GM21825 (cell line): ENCODE measurements around the gene CMTM5.

Experiments used
- ATAC-seq: cut with Tn5 transposase; IDR thresholded peaks from one replicate; pipeline ENCODE4 v1.9.1; 2021; ENCODE audit warnings: mild to moderate bottlenecking, moderate library complexity; ENCODE audit not compliant: unreplicated experiment

Gene CMTM5

GRCh38 chr14:23376482-23377197 is at the start of gene CMTM5:
CMTM5 (plus strand) TSS chr14:23377046; CDS start chr14:23377252, 206 bp downstream.
- no peak for ATAC-seq

DNA sequence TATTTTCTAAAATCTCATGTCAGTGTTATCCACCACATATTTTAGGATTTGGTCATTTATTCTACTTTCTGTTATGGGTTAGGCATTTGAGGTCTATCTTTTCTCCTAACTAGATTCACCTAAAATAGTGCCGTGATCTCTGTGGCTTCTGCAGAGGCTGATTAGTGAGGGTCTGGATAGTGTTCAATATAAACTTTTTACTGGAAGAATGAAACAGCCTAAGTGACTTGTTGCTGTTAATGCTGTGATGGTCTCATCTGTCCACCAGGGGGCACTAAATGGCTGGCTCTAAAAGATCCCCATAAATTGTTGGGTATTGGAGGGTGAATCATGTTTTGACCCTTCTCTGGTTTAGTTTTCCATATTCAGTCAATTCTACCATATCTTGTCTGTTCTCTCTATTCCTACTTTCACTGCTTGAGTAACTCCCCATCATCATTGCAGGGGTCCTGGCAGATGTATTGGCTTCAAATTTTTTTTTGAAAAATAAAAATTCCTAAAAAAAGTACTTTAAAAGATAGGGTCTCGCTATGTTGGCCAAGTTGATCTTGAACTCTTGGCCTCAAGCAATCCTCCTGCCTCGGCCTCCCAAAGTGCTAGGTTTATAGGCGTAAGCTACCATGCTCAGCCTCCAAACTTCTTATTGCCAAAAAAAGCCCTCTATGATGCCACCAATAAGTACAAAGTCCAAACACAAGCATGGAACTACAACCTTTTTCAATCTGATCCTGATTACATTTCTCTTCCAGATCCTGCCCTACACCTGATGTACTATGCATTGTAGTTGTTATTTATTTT is 48.7 kb upstream of the CMTM5 start:
- no peak for ATAC-seq

DNA sequence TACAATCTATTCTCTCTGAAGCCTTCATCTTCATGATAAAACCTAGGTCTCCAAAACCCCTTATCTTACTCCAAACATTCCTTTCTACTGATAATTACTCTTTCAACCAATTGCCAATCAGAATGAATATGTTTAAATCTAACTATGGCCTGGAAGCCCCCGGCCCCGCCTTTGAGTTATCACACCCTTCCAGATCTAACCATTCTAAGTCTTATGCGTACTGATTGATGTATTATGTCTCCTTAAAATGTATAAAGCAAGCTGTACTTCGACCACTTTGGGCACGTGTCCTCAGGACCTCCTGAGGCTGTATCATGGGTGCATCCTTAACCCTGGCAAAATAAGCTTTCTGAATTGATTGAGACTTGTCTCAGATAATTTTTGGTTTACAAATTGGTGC is 41.2 kb upstream of the CMTM5 start:
- no peak for ATAC-seq

DNA sequence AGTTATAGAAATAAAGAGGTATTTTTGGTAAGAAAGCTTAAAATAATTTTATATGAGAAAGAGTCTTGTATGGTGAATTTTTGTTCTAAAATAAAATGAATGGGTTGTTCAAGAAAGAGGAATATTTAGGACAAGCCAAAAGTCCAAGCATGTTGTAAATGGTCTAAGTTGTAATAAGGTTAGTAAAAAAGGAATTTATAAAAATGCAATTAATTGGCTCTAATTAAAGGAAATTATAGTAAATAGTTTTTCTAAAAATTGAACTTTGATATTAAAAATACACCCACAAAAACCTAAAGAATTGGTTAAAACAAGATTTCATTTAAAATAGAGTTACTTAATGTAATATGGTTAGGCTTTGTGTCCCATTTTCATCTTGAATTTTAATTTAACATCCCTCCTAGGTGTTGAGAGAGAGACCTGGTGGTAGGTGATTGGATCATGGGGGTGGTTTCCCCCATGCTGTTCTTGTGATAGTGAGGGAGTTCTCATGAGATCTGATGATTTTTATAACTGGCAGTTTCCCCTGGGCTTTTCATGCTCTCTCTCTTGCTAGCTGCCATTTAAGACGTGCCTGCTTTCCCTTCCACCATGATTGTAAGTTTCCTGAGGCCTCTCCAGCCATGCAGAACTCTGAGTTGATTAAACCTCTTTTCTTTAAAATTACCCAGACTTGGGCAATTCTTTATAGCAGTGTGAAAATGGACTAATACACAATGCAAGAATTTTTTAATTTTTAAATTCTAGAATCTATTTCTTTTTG is 37.2 kb upstream of the CMTM5 start:
- ATAC-seq = no peak

DNA sequence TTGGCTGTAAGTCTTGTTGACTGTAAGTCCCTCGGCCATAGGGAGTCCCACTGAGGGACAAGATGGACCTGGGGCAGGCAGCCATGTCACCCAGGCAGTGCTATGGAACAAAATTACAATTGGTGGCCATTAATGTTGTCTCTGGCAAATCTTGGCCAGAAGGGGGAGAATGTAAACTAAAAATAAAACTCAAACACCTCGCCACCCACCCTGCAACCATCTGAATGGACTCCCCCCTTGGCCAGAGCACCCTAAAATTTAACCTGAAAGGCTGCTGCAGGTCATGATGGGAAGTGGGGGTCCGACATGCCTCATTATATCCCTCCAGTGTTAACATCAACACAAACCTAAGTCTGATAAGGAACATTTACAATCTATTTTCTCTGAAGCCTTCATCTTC is 32.4 kb upstream of the CMTM5 start:
- ATAC-seq = no peak

DNA sequence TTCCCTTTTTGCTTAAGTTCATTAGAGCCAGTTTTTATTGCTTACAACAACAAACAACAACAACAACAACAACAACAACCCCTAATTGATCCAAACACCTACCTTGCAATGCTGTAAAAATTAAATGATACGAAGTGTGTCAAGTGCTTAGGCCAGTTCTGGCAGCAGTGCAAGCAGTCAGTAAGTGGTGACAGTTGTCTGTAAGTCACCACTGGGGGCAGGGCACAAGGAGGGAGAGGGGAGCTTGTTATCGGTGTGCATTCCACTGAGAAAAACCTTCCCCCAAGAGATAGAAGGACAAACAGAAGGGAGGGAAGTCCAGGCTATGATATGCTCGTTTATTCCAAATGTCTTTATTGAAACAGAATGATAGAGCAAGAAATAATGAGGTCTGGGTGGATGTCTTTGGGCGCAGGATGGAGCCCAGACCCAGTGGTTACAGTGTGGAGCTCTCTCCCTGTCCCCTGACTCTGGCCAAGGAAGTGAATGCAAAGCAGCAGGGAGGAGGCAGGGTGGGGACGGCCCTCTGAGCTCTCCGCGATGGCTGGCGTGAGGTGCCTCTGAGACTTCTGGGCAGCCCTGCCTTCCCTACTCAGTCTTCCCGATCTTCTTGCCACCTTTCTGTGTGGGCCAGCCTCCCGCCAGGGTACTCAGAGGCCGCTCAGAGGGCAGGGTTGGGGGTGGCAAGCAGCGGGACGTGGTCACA is 30.7 kb upstream of the CMTM5 start:
- no peak for ATAC-seq

DNA sequence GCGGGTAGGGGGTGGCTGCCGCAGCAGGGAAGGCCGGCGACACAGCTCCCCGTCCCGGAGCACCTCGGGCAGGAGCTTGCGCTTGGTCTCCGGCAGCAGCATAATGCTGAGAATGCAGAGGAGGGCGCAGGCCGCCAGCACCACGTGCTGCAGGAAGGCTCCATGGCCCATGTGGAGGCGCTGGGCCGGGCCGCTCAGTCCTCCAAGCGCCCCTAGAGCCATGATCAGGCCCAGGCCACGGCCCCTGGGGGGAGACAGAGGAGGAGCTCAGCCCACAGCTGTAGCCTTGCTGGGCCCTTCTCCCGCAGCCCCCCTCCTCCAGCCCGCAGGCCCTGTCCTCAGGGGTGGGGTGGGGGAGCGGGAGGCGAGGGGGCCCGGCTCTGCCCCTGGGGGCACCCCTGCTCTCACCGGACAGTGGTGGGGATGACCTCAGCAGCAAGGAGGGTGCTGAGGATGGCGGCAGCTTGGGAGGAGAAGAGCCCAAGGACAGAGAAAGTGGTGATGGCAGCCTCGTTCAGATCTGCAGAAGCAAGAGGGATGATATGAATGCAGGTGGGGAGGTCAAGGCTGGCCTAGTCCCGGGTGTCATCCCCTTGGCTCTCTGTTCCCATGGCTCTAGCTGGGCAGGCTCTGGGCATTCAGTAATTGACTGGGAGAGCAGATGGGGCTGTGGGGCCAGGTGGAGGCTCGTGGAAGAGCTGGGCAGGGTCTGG is 30.0 kb upstream of the CMTM5 start:
- ATAC-seq = no peak

DNA sequence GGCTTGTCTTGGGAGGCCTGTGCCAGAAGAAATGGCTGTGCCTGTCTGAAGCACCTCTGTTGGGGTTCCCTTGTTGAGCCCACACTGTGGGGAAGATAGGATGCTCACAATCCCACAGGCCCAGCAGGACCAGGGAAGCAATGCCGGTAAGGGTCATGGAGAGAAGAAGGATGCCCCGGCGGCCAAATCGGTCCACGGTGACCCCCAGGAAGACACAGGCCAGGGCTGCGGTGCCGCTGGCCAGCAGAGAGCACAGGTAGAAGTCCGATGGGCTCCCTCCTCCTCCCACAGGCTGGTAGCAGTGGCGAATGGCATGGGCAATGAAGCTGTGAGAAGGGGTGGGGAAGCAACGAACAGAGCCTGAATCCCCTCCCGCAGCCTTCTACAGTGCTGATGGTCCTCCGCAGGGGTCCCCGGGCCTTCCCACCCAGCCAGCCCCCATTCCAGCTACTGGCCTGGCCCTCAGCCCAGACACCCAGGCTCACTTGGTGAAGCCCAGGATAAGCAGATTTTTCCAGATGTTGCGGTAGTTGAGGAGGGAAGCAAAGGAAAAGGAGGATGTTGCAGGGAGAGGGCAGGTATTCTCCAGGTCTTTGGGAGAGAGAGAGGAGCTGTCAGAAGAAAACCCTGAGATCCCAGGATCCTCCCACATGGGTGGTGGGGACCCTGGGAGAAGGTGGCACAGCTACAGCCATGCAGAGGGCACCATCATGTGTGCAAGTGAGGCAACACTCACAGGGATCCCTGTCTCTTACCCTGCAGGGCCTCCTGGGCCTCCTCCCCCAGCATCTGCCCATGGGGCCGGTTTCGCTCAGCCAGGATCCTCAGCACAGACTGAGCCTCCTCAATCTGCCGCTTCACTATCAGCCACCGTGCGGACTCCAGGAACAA is 29.2 kb upstream of the CMTM5 start:
- ATAC-seq = no peak

GRCh38 chr14:23348297-23348655 is 28.6 kb upstream of the CMTM5 start:
- ATAC-seq = no peak

- no peak for ATAC-seq
These were observed 27.5 kb upstream of the CMTM5 start for GRCh38 chr14:23349156-23349845.

DNA sequence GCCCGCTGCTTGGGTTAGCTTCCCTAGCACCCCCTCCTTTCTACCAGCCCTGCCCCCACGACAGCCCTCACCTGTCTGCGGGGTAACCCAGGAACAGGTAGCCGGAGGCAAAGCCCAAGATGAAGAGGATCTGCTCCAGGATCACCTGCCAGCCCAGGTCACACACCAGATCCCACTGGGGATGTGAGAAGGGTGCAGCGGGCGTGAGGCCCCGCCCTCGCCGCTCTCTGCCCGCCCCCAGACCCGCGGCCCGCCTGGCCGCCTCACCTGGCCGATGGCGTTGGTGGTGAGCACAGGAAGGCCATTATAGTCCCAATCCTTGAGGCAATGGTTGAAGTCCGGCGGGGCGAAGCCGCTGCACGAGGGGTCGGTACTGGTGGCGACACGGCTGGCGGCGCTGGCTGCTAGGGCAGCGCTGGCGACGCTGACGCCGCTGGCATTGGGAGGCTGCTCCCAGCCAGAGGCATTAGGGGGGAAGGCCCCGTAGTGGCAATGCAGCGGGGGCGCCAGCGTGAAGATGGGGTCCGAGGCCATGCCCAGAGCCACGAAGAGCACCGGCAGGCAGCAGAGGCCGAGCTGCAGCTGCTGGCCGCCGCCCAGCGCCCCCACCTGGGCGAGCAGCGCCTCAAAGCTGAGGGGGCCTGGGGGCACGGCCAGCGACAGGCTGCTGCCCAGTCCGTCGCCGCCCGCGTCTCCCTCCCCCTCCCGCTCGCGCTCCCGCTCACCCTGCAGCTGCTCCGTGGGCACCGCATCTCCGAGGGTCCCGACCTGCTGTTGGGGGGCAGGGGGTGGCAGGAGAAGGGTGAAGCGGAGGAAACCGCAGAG is 25.0 kb upstream of the CMTM5 start:
- no peak for ATAC-seq

DNA sequence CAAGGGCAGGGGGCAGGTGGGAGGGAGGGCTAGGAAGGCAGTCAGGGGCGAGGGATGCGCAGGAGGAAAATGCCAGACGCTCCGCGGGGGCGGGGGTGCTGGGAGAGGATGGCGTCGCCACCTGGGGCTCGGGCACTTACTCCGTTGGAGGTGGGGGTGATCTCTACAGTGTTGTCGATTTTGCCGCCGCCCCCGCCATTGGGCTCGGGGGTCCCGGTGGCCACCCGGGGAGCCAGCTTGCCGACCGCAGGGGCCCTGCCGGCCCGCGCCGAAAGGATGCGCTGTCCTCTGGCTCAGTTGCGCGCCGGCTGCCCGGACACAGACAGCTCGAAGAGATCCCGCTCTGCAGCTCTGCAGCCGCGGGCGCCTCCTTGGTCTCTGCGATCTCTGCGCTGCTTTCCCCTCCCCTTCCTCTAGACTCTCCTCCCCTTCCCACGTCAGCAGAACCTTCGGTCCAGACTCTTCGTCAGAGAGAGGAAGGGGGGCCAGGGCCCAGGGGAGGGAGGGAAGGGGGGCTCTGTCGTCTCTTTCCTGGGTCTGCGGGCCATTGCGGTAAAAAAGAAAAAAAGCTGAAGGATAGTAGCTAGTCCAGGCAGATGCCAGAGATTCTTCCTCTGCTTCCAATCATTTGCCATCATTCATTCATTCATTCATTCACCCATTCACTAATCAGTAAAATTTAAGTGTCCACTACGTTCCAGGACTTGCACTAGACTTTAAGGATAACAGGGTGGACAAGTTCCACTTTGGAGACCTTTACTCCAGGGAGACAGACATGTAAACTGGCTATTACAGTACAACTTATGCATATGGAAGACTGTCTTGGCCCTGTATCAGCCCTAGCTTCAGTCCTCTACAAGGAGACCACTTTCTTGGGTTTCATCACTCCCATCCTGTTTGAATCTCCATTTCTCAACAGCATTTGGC is 24.1 kb upstream of the CMTM5 start, which contains the start of gene SLC22A17:
Gene SLC22A17, minus strand, starts transcription at position 382 of the 927 bp plus-strand sequence.
- no peak for ATAC-seq

GRCh38 chr14:23353433-23353780 is 23.4 kb upstream of the CMTM5 start:
- no peak for ATAC-seq

GRCh38 chr14:23354990-23355389 is 21.9 kb upstream of the CMTM5 start:
- ATAC-seq = no peak

DNA sequence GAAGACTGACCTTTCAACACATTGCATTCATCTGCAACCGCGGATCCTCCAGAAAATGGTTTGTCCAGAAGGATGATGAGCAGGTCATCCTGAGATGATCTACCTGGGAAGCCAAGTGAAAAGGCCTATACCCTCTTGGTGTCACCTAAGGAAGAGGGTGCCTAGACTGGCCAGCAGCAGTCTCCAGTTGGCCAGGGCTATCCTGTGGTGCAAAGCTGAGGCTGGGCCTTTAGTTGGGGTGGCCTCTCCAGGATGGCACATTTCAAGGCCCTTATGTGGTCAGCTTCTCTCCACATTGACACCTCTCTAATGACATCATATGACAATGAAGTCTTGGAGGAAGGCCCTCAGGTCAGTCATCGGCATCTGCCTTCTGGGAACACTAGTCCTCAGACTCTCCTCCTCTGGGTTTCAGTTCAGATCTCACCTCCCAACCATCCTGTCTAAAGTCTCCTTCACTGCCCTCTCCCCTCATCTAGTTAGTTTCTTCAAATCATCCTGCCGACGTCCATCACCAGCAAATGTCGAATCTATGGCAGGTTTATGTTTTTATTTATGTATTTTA is 20.9 kb upstream of the CMTM5 start:
- ATAC-seq = no peak

DNA sequence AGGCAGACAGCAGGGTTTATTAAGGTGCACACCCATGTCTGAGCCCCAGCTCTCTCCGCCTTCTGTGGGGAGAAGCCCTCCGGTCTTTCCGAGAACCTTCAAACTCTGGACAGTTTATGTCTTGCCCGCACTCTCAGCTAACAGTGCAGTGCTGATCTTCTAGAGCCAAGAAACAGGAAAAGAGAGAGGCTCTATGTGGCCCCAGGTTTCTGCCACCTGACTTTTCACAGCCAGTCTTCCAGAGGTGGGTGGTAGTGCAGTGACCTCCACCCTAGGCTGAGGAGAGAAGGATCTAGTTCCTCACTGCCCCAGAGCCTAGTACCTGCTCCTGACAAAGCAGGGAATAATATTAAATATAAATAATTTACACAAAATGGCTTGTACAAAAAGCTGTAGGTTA is 20.2 kb upstream of the CMTM5 start:
- ATAC-seq = no peak

- no peak for ATAC-seq
These were observed 19.6 kb upstream of the CMTM5 start for GRCh38 chr14:23357261-23357660.
